Heart left ventricle (tissue), 16 donors: ENCODE results near the gene LRRC23. TPM values are rescaled to one million over a fixed set of nuclear protein-coding genes. Genes with fewer than 3 reads are reported as not detected.
"Not testable (repeated sequence)": the region's sequence is repeated elsewhere in the genome, so short reads cannot be mapped to it uniquely, and the experiment has no call there.

Experiments
- ATAC-seq, 4 donors: fragments of 200-7000 bp; cut with Tn5 transposase; one replicate each; pipeline ENCODE4 v1.9.1; 2020 to 2022; ENCODE audit warnings: moderate library complexity in 4 of 4, mild to moderate bottlenecking in 3 of 4, moderate number of reproducible peaks in 1 of 4
- DNase-seq, 5 donors: peaks; one replicate each; pipeline ENCODE4 v3.0.0-alpha.2; 2020
- H3K27ac ChIP-seq, 12 donors: fragments of 200-600 bp; sonication (generic) in 4 of 12; one replicate each; pipeline versions ENCODE4 v1.5.0 to v1.8.0; 2016 to 2022; ENCODE audit warnings: mild to moderate bottlenecking in 2 of 12
- H3K27me3 ChIP-seq, 9 donors: fragments of 200-600 bp; sonication (generic) in 2 of 9; one replicate each; pipeline versions ENCODE4 v1.5.1 to v1.8.0; 2016 to 2022; ENCODE audit warnings: mild to moderate bottlenecking in 3 of 9
- H3K36me3 ChIP-seq, 9 donors: fragments of 200-600 bp; sonication (generic) in 2 of 9; one replicate each; pipeline versions ENCODE4 v1.5.0 to v1.8.0; 2018 to 2022; ENCODE audit warnings: mild to moderate bottlenecking in 2 of 9
- H3K4me1 ChIP-seq, 12 donors: fragments of 200-600 bp; sonication (generic) in 4 of 12; one replicate each; pipeline versions ENCODE4 v1.5.0 to v1.8.0; 2016 to 2022; ENCODE audit warnings: mild to moderate bottlenecking in 3 of 12
- H3K4me3 ChIP-seq, 12 donors: fragments of 200-600 bp; sonication (generic) in 4 of 12; one replicate each; pipeline versions ENCODE4 v1.5.0 to v1.8.0; 2017 to 2022; ENCODE audit warnings: mild to moderate bottlenecking in 9 of 12, moderate library complexity in 4 of 12
- H3K9me3 ChIP-seq, 12 donors: fragments of 200-600 bp; sonication (generic) in 4 of 12; one replicate each; pipeline versions ENCODE4 v1.5.0 to v1.8.0; 2016 to 2022; ENCODE audit warnings: mild to moderate bottlenecking in 1 of 12
- CTCF ChIP-seq, 12 donors: fragments of 200-600 bp; sonication (generic) in 4 of 12; IDR thresholded peaks; one replicate each; pipeline versions ENCODE4 v1.5.0 to v1.8.0; 2018 to 2022; ENCODE audit warnings: antibody characterized with exemption in 12 of 12, mild to moderate bottlenecking in 5 of 12
- POLR2A ChIP-seq, 2 donors: fragments of 450-650 bp; IDR thresholded peaks; one replicate each; pipeline ENCODE4 v1.6.1; 2017; ENCODE audit warnings: antibody characterized with exemption in 2 of 2, mild to moderate bottlenecking in 2 of 2, moderate library complexity in 2 of 2
- WGBS, 4 donors: extraction: QIAGEN DNeasy Blood & Tissue Kit in 2 of 4; methylation state at CpG; one replicate each; pipeline versions ENCODE4 v1.1.5 to v1.1.7; 2013 to 2018; 5-methylcytosine and 5-hydroxymethylcytosine counted together
- intact Hi-C, 10 donors: fragments of 100-400 bp; cut with DNase I; formaldehyde crosslinking; loops; one replicate each; pipeline versions ENCODE4 v1.11.1 to v1.14.2; 2022
- polyA plus RNA-seq, 2 donors: library from polyadenylated mRNA; stranded (reverse); fragments of 200-250 nt; gene quantifications; one replicate each; pipeline ENCODE4 v1.2.3, GENCODE V29; 2013
- total RNA-seq, 9 donors: library from RNA; depleted of rRNA in 2 of 9; stranded (reverse); fragments of >200 nt in 2 of 9; fragmentation: NEBNext Ultra II Directional in 3 of 9; extraction: Animal tissue kit (Norgen Biotek cat#: 25700) in 3 of 9; gene quantifications; one replicate each; pipeline versions ENCODE4 v1.1.0 to v1.2.4, GENCODE V29; 2016 to 2023
- donor health status: ischemic (EF 13 %, LVEDD 7.1; RV severe dilation, severe dysfunction).
- donor health status: healthy with polysubstance abuse.
- donor health status: DM: no; HTN: yes; CAD: no.
- donor health status: DM: no; HTN: no; CAD: no.
- donor health status: ischemic (EF 25% LVEDD 6.9; RV normal size, moderate dysfunction).
- donor health status: ischemic (EF 25% LVEDD 5.7; RV mildly dilated, moderate dysfunction).
- donor health status: healthy.
- donor health status: DM: yes; HTN: yes; CAD: no.
- donor health status: ischemic (EF 35%, LVEDD 5.7; RV mildly dilated, moderate dysfunction).
- donor health status: nonischemic (EF 11% LVEDD 7.7; RV severe dilation, severe dysfunction).
- donor health status: DM: yes; HTN: yes; CAD: no.
- donor health status: PGD.
- donor health status: ischemic (EF 29% LVEDD 5.4; RV normal size, mild dysfunction).
- donor health status: nonischemic (EF 23%, LVEDD 6.1; RV moderate dilation, normal function).

Gene LRRC23
- total and polyA plus RNA-seq, 11 donors = 8.2 to 15.3 (median 11.3) TPM

DNA sequence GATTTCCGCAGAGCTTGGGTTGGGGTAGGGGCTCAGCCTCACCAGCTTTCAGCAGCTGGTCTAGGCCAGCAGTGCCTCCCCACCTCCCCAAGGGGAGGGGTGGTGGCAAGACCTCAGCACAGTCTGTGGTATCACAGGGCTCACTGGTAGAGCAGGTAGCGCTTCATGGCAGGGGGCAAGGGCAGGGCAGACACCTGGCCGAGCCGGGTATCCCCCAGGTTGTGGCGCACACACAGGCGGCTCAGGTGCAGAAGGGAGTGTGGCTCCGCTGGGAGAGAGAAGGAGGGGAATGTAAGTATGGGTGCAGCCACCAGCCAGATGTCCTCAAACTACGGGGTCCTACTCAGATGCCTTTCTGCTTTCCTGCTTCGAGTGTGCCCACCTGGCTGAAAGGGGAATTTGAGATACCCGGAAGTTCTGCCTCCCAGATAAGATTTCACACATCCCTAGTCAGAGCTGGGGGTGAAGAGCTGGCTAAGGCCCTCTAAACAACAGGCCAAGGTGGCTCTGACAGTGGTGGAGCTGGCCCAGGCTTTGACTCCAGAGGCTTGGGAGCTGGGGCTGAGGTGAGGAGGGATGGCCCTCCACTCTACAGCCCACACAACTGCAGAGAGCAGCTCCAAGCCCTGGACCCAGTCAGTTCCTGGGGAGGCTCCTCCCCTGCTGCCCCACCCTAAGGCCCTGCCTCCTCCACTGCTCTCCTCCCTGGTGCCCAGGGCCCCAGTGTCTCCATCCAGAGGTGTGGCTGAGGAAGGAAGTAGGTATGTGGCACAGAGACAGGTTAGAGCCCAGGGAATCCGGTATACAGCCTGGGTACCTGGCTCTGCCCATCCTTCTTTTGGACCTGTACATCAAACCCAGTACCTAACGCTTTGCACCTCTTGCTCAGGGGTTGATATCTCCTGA is 33.3 kb upstream of the LRRC23 start:
- H3K27me3 ChIP-seq = no peaks in the 10 kb centered on the region
- intact Hi-C loops = loop anchor here in 3 of 10 donors (5.0 to 10.0 kb wide), 4 partner anchors 56 to 96 kb away; partner anchors contain the start of gene ATN1 (in 1 of the 3)
- no peak for ATAC-seq
- peak overlapping the region in 10 of 12 donors; percentile 49 to 93 (median 77) for H3K4me3 ChIP-seq
- TF ChIP-seq CTCF (IDR thresholded peaks at IDR 0.05) (no peak), POLR2A (IDR thresholded peaks at IDR 0.05) (no peak)
- H3K27ac ChIP-seq = peak overlapping the region in 8 of 12 donors; percentile 16 to 91 (median 84)
- DNase-seq = peak in 1 of 5 donors; percentile 35
- WGBS, 4 donors = 62 to 91% (median 77%) methylated on average over 11 to 12 of the region's 12 CpGs
- H3K36me3 ChIP-seq = peaks cover 0 to 39% (median 26%) of the 10 kb centered on the region in 9 donors
- peaks cover 15 to 60% (median 47%) of the 10 kb centered on the region in 12 donors for H3K4me1 ChIP-seq
- no peaks in the 10 kb centered on the region for H3K9me3 ChIP-seq

DNA sequence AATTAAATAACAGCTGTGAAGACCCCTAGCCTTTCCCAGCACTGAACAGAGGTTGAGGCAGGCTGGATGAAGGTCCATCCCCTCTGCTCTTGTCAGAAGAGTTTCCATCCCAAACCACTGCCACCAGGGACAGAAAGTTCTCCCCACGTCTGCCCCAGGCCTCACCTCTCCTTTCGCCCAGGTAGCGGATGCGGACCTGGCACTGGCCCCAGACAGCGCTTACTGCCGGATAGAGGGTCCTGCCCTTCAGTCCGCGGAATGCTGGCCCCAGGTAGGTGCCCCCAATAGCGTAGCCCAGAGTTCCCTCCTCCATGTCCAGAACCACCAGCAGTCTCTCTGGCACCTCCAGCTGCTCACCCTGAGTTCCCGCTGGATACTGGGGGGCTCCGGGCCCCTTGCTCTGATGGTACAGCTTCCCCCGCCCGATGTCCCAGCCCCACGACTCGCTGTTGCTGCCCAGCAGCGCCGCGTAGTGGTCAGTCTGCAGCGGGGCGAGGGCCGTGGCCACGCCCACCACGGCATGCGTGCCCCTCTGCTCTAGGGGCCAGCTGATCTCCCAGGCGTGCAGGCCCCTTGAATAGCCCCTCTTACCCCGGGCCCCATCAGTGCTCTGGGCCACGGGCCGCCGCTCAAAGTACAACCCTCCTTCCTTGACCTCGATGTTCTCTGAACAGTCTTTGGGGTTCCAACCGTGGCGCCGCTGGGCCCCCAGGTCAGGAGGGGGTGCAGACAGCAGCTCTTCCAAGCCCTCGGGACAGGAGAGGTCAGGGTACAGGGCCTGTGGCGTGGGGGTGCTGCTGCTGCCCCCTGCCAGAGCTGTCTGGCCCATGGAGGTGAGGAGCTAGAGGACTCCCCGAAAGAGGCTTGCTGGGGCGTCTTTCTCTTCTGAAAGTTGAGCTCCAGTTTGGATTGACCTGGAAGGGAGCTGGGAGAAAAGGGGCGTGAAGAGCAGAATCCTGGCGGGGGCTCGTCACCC is 32.3 kb upstream of the LRRC23 start:
- WGBS, 4 donors = 0 to 2% (median 1%) methylated on average over 11 to 40 of the region's 40 CpGs
- Histone ChIP-seq H3K36me3 (peaks cover 0 to 41% (median 26%) of the 10 kb centered on the region in 9 donors), H3K27ac (peak overlapping the region in 11 of 12 donors; percentile 78 to 91 (median 84)), H3K27me3 (no peaks in the 10 kb centered on the region), H3K4me3 (peak overlapping the region; percentile 49 to 93 (median 74)), H3K4me1 (peaks cover 15 to 53% (median 40%) of the 10 kb centered on the region in 12 donors), H3K9me3 (no peaks in the 10 kb centered on the region)
- intact Hi-C loops = loop anchor here in 5 of 10 donors (1.0 to 10.0 kb wide), 7 partner anchors 18 to 95 kb away; partner anchors contain the start of gene ATN1 (in 1 of the 5)
- DNase-seq (peak; percentile 83 to 93 (median 88)), ATAC-seq (peak; percentile 48 to 82 (median 67))
- TF ChIP-seq POLR2A (IDR thresholded peaks at IDR 0.05) = no peak
- peak; percentile 91 to 100 (median 97) for TF ChIP-seq CTCF (IDR thresholded peaks at IDR 0.05)

GRCh38 chr12:6873094-6874014 is 31.3 kb upstream of the LRRC23 start, which contains the start of gene SPSB2:
SPSB2 (minus strand) TSS chr12:6873303; CDS start chr12:6872901, 402 bp downstream.
- peak; percentile 87 to 94 (median 92) for ATAC-seq

DNA sequence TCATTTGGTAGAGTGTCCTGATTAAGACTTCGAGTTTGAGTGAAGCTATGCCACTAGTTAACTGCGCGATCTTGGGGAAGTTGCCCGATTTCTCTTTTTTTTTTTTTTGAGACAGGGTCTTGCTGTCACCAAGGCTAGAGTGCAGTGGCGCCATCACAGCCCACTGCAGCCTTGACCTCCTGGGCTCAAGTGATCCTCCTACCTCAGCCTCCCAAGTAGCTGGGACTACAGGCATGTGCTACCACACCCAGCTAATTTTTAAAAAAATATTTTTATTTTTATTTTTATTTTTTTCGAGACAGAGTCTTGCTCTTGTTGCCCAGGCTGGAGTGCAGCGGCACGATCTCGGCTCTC is 30.6 kb upstream of the LRRC23 start:
- peak overlapping the region in 10 of 12 donors; percentile 57 to 93 (median 77) for H3K4me3 ChIP-seq
- intact Hi-C loops = loop anchor here in 3 of 10 donors (5.0 to 10.0 kb wide), 4 partner anchors 53 to 93 kb away; partner anchors contain the start of gene ATN1 (in 1 of the 3)
- not testable (repeated sequence) for DNase-seq, H3K27me3 ChIP-seq, ATAC-seq, H3K9me3 ChIP-seq
- H3K27ac ChIP-seq = peak overlapping the region in 11 of 12 donors; percentile 78 to 91 (median 84)
- 57 to 67% (median 62%) methylated on average over 9 of the region's 9 CpGs for WGBS, 4 donors
- H3K36me3 ChIP-seq = peaks cover 0 to 38% (median 24%) of the 10 kb centered on the region in 9 donors
- peaks cover 8 to 44% (median 32%) of the 10 kb centered on the region in 12 donors for H3K4me1 ChIP-seq

More at GRCh38 chr12:6873094-6874014, 31.3 kb upstream of the LRRC23 start, which contains the start of gene SPSB2:
- peaks cover 0 to 41% (median 26%) of the 10 kb centered on the region in 9 donors for H3K36me3 ChIP-seq
- H3K4me3 ChIP-seq = peak within 1 kb of the TSS; percentile 49 to 93 (median 74)
- TF ChIP-seq POLR2A (IDR thresholded peaks at IDR 0.05) (peak; percentile 18 to 72), CTCF (IDR thresholded peaks at IDR 0.05) (peak in 1 of 12 donors; percentile 20)
- WGBS, 4 donors = 1 to 4% (median 2%) methylated on average over 5 to 66 of the region's 66 CpGs
- H3K27ac ChIP-seq = peak within 1 kb of the TSS in 11 of 12 donors; percentile 78 to 91 (median 84)
- DNase-seq = peak; percentile 98 to 99 (median 98)
- no peaks in the 10 kb centered on the region for H3K27me3 ChIP-seq
- intact Hi-C loops = loop anchor here in 5 of 10 donors (1.0 to 10.0 kb wide), 7 partner anchors 17 to 94 kb away; partner anchors contain the start of gene ATN1 (in 1 of the 5)
- no peaks in the 10 kb centered on the region for H3K9me3 ChIP-seq
- peaks cover 15 to 50% (median 38%) of the 10 kb centered on the region in 12 donors for H3K4me1 ChIP-seq

- DNase-seq, H3K9me3 ChIP-seq, H3K27ac ChIP-seq, H3K4me3 ChIP-seq, H3K4me1 ChIP-seq, ATAC-seq, H3K27me3 ChIP-seq: not testable (repeated sequence)
- 91 to 95% (median 92%) methylated on average over 11 of the region's 11 CpGs for WGBS, 4 donors
- peaks cover 0 to 27% (median 12%) of the 10 kb centered on the region in 9 donors for H3K36me3 ChIP-seq
- intact Hi-C loops = loop anchor here in 1 of 10 donors (10.0 kb wide), 1 partner anchor 85 kb away; no protein-coding TSS in a partner anchor
These were observed 24.8 kb upstream of the LRRC23 start for GRCh38 chr12:6879824-6880223.
